ENCODE measurements around the gene STK32C.

STK32C gene

DNA sequence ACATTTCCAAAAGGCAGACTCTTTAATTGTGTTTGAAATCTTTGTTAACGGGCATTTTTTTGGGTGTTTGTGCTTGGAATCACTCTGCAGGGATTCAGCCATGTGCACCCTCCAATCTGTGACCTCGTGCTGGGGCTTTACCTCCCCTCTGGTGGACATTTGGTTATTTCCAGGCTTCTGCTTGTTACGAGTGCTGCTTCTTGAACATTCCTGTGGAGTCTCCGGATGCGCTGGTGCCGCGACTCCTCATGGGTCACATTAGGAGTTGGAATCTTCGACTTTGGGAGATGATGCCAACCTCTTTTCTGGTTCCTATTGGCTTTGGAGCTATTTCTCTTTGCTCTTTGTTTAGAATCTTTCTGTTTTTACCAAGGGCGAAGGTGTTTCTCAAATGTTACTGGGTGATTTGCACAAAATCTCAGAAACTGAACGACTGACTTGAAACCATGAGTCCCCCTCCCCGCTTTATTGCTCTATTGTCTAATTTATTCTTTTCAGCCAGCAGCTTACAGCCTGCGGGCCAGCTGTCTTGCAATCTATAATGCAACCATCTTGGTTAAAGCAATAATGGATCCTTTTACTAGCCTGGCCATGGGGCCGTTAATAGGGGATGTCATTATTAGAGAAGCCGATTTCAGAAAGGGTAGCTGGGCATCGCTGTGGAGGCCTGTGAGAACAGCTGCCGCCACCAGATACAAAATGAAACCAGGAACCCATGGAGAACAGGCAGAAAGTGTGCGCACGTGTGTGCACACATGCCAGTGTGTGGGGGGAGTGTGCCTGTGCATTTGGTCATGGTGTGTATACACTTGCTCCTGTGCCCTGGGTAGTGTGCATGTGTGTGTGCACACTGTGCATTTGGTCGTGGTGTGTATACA, 130.9 kb downstream of the STK32C start:
- DNase-seq: no peak

GRCh38 chr10:132175907-132176581, 131.7 kb downstream of the STK32C start:
- DNase-seq: peak; percentile 11

GRCh38 chr10:132175408-132175807, 132.3 kb downstream of the STK32C start:
- no peak for DNase-seq

- DNase-seq: no peak
Measured at GRCh38 chr10:132174237-132174636, 133.5 kb downstream of the STK32C start.

DNA sequence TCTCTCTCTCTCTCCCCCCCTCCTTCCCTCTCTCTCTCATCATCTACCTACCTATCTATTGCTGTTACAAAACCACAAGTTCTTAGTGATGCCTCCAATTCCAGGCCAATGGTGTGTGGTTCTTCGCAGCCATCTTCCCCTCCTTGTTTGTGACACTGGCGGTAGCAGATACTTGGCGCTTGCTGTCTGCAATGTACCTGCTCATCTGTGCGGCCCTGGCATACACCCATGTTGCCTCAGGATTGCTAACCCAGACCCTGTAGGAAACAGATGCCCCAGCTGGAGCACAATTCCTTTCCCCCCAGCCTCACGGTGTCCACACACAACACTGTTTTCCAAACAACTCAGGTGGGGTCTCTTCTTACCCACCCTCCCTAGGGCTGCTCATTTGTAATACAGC, 134.6 kb downstream of the STK32C start:
- no peak for DNase-seq

- no peak for DNase-seq
Measured at GRCh38 chr10:132172091-132173066, 135.4 kb downstream of the STK32C start.

- no peak for DNase-seq
Measured at GRCh38 chr10:132170561-132171361, 137.0 kb downstream of the STK32C start.

- no peak for DNase-seq
Measured at GRCh38 chr10:132169766-132170560, 137.8 kb downstream of the STK32C start.

DNA sequence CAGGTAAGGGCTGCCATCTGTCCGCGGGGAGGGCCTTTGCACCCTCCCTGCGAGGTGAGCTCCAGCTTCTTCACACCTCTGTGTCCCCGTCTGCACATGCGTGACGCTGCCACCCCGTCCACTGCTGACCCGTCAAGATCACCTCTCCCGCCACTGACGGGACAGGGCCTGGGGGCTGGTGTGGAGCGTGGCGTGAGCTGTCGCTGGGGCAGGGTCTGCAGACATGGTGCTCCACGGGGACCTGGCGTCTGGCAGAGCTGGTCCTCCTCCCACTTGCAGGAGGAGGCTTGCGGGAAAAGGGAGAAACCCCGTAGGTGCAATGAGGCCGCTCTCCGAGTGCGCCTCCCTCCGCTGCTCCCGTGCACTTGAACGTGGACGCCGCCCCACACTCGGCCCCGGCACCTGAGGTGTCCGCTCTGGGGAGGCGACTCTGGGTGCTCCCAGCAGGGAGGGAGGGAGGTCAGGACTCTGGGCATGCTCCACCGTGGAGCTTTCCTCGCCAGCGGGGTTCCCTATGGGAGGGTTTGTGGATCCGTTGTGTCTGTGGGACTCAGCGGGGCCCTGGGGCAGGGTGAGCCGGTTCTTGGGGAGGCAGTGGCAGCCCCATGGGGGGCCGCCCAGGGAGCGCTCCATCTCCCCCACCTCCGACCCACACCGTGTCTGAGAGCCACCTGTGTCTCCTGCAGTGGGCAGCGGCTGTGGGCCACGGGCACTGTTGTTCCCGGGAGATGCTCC, 138.6 kb downstream of the STK32C start:
- no peak for DNase-seq

DNA sequence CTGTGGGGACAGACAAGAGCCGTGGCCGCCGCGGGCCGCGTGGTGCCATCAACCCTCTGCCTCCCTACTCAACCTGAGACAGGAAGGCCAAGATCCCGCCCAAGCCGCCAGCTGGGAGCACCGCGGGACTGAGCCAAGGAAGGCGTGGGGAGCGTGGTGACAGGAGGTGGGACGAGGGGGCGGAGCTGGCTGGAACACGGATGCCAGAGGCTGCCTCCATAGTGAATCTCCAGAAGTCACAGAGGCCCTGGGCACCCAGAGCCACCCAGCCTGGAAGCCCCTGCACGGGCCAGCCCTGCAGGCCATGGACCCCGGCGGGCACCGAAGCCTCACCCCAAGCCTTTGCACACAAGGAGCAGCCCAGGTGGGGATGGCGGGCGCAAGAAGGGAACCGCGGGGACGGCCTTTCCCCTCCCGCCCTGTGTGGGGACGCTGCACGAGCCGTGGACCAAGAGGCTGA, 139.1 kb downstream of the STK32C start:
- DNase-seq: no peak

GRCh38 chr10:132167976-132168375, 139.8 kb downstream of the STK32C start:
- DNase-seq: no peak

DNA sequence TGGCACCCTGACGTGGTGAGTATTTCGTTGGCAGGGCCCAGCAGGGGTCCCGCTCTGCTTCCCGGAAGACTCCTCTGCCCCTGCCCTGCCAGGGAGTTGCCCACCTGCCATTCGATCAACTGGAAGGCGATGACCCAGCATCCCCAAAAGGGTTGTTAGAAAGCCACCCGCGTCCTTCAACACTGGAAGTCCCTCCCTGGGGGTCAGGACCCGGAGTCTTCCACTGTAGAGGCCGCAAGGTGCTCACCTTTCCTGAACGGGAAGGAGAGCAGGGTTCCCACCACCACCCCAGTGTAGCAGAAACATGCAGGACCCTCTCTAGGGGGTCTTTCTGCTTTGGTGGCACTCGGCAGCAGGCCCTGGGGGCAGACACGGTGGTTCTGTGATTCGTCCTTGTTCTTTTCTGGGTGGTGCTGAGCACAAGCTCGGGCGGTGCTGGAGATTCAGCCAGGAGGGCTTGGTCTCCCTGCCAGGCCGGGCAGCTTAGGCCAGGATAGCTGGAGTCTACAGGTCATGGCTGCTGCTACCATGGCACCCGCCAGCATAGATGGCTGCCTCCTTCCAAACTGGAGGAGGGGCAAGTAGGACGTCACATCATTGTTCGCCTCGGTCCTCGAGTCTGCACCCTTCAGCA, 140.6 kb downstream of the STK32C start:
- no peak for DNase-seq

- no peak for DNase-seq
Measured at GRCh38 chr10:132166216-132166950, 141.4 kb downstream of the STK32C start.

DNA sequence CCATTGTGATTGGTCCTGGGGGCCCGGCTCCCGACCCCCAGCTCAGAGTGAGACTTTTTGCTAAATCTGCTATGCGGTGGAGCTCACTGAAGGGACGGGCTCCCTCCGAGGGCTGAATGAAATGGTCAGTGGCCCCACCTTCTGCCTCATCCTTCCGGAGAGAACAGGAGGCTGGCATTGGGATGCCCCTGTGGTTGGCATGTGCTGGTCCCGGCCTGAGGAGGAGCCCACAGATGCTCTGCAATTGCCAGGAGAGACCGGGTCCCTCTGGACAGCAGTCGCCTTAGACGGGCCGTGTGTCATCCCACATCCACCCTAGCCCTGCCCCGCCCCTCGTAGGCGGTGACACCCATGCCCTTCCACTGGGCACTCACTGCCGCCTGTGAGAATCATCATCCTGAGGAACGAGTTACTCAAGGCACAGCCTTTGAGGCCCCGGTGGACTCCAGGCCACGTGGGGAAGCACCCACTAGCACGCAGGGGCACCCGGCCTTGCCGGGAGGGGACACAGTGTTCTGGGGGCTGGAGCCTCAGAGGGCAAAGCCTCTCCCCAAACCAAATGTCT, 142.3 kb downstream of the STK32C start:
- DNase-seq: no peak

DNA sequence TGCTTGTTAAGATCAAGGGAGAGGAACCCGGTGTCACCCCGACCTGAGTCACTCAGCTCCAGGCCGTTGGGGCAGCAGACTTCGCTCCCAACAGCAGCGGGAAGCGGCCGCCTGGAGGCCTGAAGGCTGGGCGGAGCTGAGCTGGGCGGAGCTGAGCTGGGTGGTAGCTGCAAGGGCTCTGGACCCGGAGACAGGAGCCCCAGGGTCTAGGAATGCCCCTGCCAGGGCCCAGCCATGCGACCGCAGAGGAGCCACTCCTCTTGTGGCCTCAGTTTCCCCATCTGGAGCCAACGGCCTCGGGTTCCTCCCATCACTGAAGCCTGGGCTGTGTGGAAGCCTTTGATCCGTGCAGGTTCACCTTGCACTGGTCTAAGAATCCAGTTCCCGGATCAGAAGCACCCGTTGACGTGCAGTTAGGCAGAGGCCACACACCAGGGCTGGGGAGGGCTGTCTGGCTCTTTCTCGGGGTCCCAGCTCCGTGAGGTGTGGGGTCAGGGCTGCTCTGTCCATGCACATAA, 142.9 kb downstream of the STK32C start:
- DNase-seq: peak; percentile 13

DNA sequence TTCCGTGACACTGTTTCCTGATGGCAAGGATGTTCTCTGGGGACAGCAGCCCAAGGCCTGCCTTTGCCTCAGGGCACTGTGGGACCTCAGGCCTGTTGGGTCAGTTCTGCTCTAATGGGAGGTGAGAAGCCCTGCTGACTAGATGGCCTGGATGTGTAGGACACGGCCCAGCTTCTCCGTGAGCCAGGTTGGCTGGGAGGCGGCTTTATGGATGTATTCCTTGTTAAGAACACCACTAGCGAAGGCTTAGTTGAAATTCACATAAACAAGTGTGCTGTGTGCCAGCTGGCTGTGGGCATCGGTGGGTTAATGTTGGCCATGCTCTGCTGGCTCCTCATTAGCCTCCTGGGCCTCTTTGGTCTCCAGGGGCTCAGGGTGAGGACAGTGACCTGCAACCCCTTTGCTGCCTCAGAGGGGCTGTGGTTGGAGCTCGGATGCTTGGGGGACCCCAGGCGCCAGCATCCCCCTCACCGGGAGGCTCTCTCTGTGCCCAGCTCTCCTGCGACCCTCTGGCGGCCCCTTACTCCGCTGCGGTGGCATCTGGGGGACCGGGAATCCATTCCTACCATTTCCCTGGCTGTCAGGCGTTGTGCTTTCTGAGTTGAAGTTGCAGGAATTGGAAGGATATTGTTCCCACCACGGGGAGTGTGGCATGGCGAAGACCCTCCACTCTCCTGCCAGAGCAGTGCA, 143.8 kb downstream of the STK32C start:
- no peak for DNase-seq

DNA sequence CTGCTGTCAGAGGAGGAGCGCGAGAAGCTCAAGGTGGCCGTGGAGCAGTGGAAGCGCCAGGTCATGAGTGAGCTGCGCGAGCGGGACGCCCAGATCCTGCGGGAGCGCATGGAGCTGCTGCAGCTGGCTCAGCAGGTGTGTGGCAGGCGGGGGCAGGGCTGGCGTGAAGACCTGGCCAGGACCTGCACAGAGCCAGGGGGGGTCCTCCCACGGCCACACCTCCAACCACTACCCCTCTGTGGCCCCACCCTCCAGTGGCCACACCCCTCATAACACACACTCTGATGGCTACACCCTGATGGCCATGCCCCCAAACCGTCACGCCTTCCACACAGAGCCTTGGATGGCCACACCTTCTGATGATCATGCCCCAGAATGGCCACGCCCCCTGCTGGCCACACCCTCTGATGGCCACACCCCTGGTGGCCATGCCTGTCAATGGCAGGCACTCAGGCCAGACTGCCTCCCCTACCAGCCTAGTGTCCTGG, 144.4 kb downstream of the STK32C start:
- peak; percentile 86 for DNase-seq

Measured in NCI-H526 treated with DMSO at 0.1 percent for 48 hours (cell line).